CD4-positive, alpha-beta T cell treated with Interleukin-2 at 100 ng/mL for 4 hours (primary cell): ENCODE results near the gene DPH5.

ENCODE experiments used
- DNase-seq: peaks from one replicate; pipeline ENCODE4 v3.0.0-alpha.2; 2020; ENCODE audit warnings: low spot score

DPH5 gene

DNA sequence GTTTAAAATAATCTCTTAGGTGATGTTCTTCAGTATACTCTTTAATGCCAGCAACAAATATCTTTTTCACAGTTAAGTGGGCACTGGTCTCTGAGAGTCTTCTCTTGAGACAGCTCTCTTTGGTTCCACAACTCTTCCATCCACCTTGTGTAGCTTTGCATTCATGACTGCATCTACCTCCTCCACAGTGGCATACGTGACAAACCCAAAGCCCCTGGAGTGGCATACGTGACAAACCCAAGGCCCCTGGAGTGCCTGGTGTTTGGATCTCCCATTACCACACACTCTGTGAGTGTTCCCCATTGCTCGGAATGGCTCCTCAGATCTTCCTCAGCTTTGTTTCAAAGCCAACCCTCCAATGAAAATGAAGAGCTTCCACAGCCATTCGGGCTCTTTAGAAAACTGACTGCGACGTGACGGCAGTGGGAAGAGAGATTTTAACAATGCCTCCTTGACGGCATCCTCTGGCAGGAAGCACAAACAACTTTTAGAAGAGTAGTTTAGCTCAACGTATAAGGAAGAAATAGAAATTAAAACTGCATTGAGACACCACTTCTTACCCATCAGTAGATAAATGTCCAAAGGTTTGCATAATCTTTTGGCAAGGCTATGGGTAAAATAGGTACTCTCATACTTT lies 83.9 kb downstream of the DPH5 start:
- no peak for DNase-seq

DNA sequence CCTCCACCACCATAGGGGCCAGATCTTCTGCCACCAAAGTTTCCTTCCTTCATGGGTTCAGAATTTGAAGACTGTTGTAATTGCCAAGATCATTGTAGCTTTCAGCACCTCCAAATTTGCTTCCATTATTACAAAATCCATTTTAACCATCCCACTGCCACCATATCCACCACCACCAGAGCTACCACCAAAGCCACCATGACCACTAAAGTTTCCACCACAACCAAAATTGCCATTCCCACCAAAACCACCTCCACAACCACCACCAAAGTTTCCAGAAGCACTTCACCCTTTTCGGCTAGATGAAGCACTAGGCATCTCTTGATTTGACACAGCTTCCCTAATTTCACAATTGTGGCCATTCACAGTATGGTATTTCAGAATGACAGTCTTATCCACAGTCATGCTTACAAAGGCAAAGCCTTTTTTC lies 84.5 kb downstream of the DPH5 start:
- no peak for DNase-seq
